C4-2B (cell line): ENCODE data around the gene P3H4.

Source experiments
- CTCF ChIP-seq: fragments of 450-650 bp; conservative IDR thresholded peaks from 2 replicates; pipeline ENCODE4 v1.5.1; 2017; ENCODE audit warnings: mild to moderate bottlenecking
- ZFX ChIP-seq: fragments of 450-650 bp; IDR thresholded peaks from 2 replicates; pipeline ENCODE4 v1.6.1; 2017

- no peak for TF ChIP-seq CTCF
- TF ChIP-seq ZFX: no peak
These were observed 48.4 kb downstream of the P3H4 start for GRCh38 chr17:41763327-41763726.
